GM18499 (cell line): Measurements from ENCODE around the gene SLC34A2.
"Not testable (repeated sequence)": the region's sequence is repeated elsewhere in the genome, so short reads cannot be mapped to it uniquely, and the experiment has no call there.

Experiments
- ATAC-seq: cut with Tn5 transposase; IDR thresholded peaks from one replicate; pipeline ENCODE4 v1.9.1; 2021; ENCODE audit warnings: moderate number of reproducible peaks; ENCODE audit not compliant: insufficient read depth, unreplicated experiment

SLC34A2 gene, protein sequence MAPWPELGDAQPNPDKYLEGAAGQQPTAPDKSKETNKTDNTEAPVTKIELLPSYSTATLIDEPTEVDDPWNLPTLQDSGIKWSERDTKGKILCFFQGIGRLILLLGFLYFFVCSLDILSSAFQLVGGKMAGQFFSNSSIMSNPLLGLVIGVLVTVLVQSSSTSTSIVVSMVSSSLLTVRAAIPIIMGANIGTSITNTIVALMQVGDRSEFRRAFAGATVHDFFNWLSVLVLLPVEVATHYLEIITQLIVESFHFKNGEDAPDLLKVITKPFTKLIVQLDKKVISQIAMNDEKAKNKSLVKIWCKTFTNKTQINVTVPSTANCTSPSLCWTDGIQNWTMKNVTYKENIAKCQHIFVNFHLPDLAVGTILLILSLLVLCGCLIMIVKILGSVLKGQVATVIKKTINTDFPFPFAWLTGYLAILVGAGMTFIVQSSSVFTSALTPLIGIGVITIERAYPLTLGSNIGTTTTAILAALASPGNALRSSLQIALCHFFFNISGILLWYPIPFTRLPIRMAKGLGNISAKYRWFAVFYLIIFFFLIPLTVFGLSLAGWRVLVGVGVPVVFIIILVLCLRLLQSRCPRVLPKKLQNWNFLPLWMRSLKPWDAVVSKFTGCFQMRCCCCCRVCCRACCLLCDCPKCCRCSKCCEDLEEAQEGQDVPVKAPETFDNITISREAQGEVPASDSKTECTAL

DNA sequence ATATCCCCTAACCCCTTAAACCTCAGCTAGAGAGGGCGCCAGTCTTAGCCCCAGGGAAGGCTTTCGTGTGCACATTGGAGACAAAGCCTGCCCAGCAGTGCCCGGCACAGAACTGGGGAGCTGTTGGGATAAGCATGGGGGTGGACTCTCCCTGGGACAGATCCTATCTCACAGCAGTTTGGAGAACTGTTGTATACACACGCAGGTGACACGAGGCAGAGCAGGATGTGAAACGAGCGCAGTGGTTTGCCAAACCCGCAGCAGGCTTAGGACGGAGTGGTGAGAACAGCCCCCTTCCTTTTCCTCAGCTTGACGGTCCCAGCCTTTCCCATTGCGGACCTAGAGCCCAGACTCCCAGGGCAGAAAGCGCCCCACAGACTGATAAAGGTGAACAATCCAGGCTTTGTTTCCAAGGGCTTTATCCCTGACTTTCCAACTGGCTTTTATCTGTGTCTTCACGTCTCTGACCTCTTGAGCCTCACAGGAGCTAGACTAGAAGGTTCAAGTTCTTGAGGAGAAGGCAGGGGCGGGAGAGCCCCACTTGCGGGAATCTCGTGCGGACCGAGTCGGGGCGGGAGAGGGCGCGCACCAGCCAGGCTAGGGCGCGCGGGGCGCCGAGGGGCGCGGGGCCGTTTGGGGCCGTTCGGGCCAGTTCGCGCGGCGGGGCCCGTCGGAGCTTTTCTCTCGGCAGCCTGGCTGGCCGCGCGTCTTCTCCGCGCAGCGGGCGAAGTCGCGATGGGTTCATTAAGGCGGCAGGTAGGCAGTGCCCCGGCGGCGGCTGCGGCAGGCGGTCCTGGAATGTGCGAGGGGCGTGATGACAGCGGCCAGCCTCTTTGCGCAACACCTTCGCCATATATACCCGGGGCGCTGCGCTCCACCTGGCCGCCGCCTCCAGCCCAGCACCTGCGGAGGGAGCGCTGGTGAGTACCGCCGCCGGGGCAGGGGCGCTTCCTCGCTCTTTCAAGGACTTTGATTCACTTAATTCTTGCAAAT is at the start of gene SLC34A2:
SLC34A2 (plus strand) TSS at position 881 of the 993 bp plus-strand sequence. CDS start 6,650 bp downstream, outside the sequence.
- ATAC-seq, result no peak

DNA sequence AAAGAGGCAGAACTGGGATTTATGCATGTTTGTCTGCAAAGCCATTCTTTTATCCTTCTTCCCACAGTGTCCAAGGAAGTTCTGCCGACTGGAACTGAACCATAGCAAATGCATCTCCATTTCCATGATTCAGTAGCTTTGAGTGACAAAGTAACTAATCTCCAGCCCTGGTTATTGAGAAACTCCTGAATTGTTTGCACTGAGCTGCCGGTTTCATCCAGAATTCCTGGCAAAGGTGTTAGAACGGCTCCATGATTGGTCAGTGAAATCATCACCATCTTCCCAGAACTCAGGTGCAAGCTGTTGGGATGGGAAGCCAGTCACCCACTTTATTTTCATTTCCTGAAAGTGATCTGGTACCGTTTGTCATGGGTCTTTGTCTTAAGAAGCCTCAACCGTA is 47.0 kb upstream of the SLC34A2 start:
- no peak for ATAC-seq

DNA sequence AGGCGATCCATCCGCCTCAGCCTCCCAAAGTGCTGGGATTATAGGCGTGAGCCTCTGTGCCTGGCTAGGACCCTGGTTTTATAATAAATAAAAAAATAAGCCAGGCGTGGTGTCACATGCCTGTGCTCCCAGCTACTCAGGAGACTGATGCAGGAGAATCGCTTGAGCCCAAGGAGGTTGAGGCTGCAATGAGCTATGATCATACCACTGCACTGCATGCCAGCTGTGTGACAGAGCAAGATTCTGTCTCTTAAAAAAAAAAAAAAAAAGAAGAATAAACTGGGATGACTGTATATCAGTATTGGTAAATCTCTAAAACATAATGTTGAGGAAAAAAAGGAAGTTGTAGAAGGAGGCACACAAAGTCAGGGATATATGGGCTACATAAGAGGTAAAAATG is 45.7 kb upstream of the SLC34A2 start:
- ATAC-seq, result no peak

DNA sequence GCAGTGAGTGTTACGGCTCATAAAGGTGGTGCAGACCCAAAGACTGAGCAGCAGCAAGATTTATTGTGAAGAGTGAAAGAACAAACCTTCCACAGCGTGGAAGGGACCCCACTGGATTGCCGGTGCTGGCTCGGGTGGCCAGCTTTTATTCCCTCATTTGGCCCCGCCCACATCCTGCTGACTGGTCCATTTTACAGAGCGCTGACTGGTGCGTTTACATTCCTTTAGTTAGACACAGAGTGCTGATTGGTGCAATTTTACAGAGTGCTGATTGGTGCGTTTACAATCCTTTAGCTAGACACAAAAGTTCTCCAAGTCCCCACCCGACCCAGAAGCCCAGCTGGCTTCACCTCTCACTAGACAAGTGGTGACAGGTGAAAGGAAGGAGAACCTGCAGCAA is 42.0 kb upstream of the SLC34A2 start:
- not testable (repeated sequence) for ATAC-seq

DNA sequence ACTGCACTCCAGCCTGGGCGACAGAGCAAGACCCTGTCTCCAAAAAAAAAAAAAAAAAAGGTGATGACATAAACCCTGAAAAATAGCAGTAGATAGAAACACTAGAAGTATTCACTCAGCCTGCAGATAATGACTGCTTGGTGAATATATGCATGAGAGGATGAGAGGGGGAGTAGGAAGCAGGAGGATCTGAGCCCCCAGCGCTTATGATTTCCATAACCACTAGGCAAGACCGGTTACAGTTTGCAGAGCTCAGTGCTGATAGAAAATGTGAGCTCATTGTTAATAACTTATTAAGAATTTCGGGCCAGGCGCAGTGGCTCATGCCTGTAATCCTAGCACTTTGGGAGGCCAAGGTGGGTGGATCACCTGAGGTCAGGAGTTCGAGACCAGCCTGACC is 40.8 kb upstream of the SLC34A2 start:
- ATAC-seq, result no peak

DNA sequence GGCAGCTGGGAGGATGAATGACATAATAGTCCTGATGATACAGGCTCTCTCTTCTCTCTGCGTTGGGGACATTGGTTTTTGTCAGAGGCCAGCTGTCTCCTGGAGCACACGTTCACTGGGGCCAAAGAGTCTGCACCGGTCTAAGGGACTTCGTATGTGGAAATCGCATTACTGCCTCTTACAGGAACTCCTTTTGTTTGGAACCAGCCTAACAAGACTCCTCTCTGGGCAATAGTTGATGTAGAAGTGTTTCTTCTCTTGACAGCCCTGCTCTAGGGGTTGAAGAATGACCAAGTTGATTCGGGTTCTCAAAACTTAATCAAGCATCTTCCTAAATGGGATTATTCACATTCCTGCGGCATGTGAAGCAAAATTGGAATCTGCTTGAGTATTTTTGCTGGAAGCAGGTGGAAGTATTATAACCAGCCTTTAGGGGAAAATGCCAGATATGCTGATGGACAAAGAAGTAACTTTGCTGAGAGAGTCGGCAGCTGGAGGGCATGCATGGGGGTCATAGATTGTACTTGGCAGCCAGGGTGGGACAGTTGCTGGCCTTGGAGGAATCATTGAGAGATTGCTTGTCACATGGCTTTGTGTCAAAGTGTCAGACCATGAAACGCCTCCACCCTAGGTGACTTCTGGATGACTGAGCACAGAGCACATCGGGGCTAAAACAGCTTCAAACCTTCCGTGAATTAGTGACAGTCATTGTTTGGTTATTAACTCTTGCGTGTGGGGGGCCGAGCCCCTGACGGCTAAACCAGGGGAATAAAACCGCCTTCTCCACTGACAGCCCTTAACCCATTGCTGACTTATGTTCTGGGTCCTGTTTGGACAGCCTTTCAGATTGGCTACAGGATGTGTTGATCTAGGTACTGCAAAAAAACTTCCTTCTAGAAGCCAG is 34.4 kb upstream of the SLC34A2 start:
- ATAC-seq, result no peak

DNA sequence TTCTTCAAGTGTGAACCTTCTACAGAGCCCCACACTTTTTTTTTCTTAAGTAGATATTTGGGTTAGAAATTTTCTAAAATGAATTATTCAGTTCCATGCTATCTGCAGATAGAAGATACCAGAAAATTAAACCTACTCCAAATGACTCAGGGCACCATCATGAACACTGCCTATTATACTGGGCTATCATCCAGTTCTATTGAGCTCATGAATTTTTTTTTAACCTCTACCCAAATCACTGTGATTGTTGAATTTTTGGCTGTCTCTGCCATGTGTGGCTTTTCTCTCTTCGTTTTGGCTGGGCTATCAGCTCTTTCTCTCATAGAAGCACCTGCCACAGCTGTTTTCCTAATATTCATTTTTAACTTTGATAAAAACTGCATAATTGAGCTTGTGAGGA is 31.0 kb upstream of the SLC34A2 start:
- ATAC-seq, result no peak

DNA sequence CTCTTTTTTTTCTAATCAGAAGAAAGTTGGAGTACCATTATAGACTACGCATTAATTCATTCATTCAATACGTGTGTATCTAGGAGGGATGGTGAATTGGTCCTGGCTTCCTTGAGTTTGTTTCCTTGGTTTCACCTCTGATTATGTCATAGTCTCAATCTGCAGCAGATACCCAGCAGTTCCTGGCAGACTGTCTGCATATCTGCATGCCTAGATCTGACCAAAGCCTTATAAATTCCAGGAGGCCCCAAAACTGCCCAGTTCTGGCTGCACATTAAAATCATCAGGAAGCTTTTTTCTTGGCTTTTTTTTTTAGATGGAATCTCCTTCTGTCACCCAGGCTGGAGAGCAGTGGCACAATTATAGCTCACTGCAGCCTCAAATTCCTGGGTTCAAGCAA is 27.2 kb upstream of the SLC34A2 start:
- no peak for ATAC-seq

DNA sequence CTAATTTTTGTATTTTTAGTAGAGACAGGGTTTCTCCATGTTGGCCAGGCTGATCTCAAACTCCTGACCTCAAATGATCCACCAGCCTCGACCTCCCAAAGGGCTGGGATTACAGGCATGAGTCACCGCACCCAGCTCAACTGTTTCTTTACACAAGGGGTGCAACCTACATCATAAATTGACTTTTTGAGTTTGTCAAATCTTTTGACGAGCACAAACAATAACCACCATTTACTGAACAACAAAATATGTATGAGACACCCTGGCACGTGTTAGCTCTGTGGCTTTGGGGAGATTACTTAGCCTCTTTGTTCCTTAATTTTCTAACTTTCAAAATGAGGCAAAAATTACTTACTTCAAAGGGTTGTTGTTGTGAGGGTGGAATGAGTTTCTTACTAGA is 23.5 kb upstream of the SLC34A2 start:
- ATAC-seq, result no peak

DNA sequence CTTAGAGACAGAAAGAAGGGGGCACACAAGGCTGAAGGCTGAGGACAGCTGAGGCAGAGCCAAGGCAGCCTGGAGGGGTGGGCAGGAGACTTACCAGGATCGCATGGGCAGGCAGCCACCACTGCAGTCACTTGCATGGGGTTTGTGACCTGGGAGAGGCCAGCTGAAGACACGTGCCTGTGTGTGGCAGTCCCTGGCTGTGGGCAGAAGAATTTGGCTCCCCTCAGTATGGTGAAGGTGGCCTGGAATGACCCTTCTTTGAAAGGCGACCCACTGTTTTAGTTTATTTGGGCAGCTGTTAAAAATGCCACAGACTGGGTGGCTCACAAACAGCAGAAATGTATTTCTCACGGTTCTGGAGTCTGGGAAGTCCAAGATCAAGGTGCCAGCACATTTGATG is 22.1 kb upstream of the SLC34A2 start:
- no peak for ATAC-seq

DNA sequence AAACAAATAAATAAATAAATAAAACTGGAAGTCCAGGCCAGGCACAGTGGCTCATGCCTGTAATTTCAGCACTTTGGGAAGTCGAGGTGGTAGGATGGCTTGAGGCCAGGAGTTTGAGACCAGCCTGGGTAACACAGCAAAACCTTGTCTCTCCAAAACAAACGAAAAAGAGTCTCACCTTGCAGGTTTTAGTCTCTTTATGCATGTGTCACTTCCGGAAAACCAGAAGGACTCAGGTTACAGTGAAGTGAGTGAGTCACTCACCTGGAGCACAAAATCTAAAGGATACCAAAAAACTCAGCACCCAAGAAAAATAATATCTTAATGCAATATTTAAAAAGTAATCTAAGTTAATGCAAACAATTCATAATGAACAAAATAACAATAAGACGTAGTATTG is 20.1 kb upstream of the SLC34A2 start:
- ATAC-seq, result no peak

DNA sequence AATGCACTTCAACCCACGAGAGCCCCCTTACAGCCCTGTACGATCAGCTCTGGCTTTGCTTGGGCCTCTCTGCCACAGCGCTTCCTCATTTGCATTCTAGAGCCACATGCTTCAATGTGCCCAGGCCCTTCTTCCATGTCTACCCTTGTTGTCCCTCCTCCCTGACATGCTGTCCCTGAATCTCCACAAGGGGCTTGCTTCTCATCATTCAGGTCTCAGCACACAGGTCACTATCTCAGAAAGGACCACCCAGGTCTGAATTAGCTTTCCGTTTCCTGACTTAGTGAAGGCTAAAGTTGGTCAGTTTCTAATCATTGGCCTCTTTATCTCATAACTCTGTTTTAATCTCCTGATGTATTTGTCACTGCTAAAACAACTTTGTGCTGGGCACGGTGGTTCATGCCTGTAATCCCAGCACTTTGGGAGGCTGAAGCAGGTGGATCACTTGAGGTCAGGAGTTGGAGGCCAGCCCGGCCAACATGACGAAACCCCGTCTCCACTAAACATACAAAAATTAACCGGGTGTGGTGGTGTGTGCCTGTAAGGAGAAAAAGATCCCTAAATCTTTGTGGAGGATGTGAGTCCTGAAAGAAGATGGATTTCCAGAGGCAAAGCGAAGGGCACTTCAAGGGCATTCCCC is 17.9 kb upstream of the SLC34A2 start:
- no peak for ATAC-seq

DNA sequence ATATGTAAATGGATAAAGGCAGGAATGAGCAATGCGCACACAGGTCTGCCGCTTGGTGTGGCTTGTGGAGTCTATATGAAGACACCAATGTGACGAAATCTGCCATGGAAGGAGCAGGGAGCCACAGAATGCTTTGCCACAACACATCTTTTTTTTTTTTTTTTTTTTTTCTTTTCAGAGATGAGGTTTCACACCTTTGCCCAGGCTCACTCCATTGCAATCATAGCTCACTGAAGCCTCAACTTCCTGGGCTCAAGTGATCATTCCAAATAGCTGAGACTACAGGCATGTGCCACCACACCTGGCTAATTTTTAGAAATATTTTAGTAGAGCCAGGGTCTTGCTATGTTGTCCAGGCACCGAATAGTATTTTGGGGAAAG is 17.4 kb upstream of the SLC34A2 start:
- no peak for ATAC-seq

DNA sequence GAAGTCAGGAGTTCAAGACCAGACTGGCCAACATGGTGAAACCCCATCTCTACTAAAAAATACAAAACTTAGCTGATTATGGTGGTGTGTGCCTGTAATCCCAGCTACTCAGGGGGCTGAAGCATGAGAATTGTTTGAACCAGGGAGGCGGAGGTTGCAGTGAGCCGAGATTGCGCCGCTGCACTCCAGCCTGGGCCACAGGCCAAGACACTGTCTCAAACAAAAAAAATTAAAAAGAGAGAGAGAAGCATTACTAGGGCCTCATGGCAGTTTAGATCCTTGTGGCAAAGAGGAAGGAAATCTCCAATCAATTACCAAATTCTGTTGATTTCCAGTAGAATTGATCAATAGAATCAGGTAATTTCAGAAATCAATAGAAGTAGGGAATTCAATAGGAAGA is 16.8 kb upstream of the SLC34A2 start:
- ATAC-seq, result no peak

DNA sequence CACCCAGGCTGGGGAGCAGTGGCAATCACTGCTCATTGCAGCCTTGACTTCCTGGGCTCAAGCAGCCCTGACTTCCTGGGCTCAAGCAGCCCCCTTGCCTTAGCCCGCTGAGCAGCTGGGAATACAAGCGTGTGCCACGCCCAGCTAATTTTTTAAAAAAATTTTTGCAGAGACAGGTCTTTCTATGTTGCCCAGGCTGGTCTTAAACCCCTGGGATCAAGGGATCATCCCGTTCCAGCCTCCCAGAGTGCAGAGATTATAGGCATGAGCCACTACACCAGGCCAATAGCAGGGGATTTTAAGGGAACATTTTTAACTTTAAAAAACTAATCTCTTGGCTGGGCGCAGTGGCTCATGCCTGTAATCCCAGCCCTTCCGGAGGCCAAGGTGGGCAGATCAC is 5.3 kb upstream of the SLC34A2 start:
- no peak for ATAC-seq

DNA sequence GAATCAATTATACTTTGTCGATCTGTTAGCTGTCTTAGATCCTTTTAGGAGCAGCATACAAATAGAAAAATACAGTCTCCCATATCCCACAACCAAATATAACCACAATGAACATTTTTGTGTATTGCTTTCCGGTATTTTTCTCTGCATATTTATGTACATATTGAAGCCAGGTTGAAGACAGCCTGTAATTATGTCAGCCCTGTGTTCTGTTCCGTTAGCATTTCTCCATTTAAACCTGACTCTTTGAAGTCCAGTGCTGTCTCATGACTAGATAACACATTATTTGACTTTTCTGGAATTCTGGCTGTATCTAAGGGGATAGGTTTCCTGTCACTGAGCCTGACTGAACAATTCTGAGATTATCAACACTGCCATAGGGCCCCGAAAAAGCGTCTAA is 4.0 kb upstream of the SLC34A2 start:
- ATAC-seq, result no peak

DNA sequence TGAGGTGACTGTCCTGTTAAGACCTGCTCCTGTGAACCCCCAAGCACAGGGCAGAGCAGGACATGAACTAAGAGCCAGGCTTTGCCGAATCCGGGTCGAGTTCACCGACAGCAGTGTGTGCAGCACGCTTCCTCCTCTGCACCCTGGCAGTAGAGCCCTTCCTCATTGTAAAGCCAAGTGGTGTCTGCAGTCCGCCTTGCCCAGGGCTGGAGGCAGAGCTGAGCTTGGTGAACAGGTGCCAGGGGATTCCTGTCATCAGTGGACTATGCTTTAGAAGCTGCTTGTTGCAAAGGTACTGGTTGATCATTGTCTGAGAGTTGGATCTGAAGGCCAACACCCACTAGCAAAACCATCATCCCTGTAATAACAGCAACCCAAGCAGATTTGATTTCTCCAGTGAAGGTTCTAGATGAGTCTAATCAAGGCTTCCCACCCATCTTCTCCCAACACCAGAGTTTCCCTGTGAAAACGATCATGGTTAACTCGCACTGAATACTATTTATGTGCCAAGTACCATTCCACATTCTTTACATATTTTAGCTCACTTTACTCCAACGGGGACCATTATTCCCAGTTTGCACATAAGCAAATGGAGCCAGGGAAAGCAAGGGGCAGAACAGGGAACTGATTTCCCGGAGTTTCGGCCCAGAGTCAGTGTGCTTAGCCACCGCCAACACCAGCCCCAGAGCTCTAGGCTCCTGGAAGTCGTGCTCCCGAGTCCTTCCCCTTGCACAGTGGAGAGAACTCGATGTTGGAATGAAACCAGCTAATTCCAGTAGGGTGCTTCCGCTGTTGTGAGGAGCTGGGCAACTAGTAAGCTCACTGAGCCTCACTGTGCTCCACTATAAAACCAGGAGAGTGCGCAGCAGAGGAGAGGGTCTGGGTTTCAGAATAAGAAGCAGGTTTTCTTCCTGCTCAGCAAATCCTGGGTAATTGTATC is 1.4 kb upstream of the SLC34A2 start:
- no peak for ATAC-seq

DNA sequence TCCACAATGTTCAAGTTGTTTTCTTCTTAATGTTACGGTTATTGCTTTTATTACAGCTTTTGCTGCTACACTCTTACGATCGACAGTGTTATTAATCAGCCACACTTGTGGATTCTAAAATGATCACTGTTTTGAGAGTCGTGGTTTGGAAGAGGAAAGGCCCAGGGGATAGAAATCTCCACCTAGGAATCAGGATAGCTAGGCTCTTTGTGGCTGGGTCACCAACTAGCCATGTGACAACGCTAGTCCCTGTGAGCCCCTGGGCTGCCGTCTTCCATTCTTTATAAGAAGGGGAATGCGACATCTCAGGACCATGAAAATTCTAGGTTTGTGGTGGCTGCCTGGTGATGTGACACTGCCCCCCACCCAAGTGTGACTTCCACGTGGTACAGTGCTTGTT is 380 bp downstream of the SLC34A2 start:
- ATAC-seq, result no peak
